ENCODE results near the gene CRYGB. TPM values are rescaled to one million over a fixed set of nuclear protein-coding genes. Genes with fewer than 3 reads are reported as not detected.

The CRYGB gene
- polyA plus RNA-seq, 3 donors: not detected

- no peaks in the 10 kb centered on the region for H3K36me3 ChIP-seq (replicated peaks in 1 of 2; ENCODE audit: control insufficient read depth in 1 of 2, insufficient read depth in 2 of 2, low read length in 2 of 2)
Observed at GRCh38 chr2:208183526-208183925, 37.6 kb upstream of the CRYGB start.

GRCh38 chr2:208182835-208183234 lies 36.9 kb upstream of the CRYGB start:
- H3K4me1 Mint-ChIP-seq: peaks cover 19% of the 10 kb centered on the region

More at GRCh38 chr2:208183526-208183925, 37.6 kb upstream of the CRYGB start:
- no peaks in the 10 kb centered on the region for H3K9me3 ChIP-seq (replicated peaks in 1 of 2; ENCODE audit: control insufficient read depth in 1 of 2, insufficient read depth in 1 of 2, low read length in 2 of 2)
- Mint-ChIP-seq H3K4me3 (peak overlapping the region in 1 of 2 donors; percentile 68), H3K27me3 (ENCODE audit: low read depth in 3 of 3) (peaks cover 0 to 3% (median 0%) of the 10 kb centered on the region in 3 donors), H3K27ac (peak overlapping the region in 1 of 7 donors; percentile 68), H3K9me3 (no peaks in the 10 kb centered on the region), H3K36me3 (no peaks in the 10 kb centered on the region), H3K4me1 (peaks cover 19% of the 10 kb centered on the region)
- no peaks in the 10 kb centered on the region for H3K27me3 ChIP-seq (ENCODE audit: control insufficient read depth in 2 of 2, insufficient read depth in 2 of 2, low read length in 2 of 2)
- peak overlapping the region; percentile 24 for H3K4me2 ChIP-seq (replicated peaks; ENCODE audit: extremely low read depth, low read length, poor library complexity, severe bottlenecking)
- no peak for TF ChIP-seq CTCF (IDR thresholded peaks at IDR 0.05)
- H3K79me2 ChIP-seq (ENCODE audit: insufficient read depth, low read length): no peaks in the 10 kb centered on the region
- H4K20me1 ChIP-seq (ENCODE audit: insufficient read depth, low read length): no peaks in the 10 kb centered on the region
- DNase-seq: peak in 2 of 3 donors; percentile 11 to 38
- H3K4me1 ChIP-seq (ENCODE audit: control insufficient read depth in 1 of 2, insufficient read depth in 2 of 2, low read length in 2 of 2): peaks cover 12 to 13% of the 10 kb centered on the region in 2 donors
- H3K27ac ChIP-seq (ENCODE audit: low read depth in 1 of 2, low read length in 2 of 2): no peak overlapping the region
- intact Hi-C loops (cut with micrococcal nuclease): no loop called here
- H3K9ac ChIP-seq (ENCODE audit: insufficient read depth, low read length, poor library complexity, severe bottlenecking): no peak overlapping the region
- peak overlapping the region in 1 of 3 experiments; percentile 26 for H3K4me3 ChIP-seq (replicated peaks in 1 of 3; ENCODE audit: low read depth in 2 of 3, low read length in 3 of 3)
- 80% methylated on average over 1 of the region's 7 CpGs for WGBS (ENCODE audit: insufficient coverage)
- H2AFZ ChIP-seq (ENCODE audit: insufficient read depth, low read depth, low read length, poor library complexity, severe bottlenecking): no peak overlapping the region

More at GRCh38 chr2:208182835-208183234, 36.9 kb upstream of the CRYGB start:
- no peak overlapping the region for H3K4me2 ChIP-seq (replicated peaks; ENCODE audit: extremely low read depth, low read length, poor library complexity, severe bottlenecking)
- intact Hi-C loops (cut with micrococcal nuclease): no loop called here
- no peaks in the 10 kb centered on the region for H3K79me2 ChIP-seq (ENCODE audit: insufficient read depth, low read length)
- H3K27ac ChIP-seq (ENCODE audit: low read depth in 1 of 2, low read length in 2 of 2): no peak overlapping the region
- no peak for DNase-seq
- H4K20me1 ChIP-seq (ENCODE audit: insufficient read depth, low read length): no peaks in the 10 kb centered on the region
- Mint-ChIP-seq H3K36me3 (no peaks in the 10 kb centered on the region), H3K9me3 (no peaks in the 10 kb centered on the region), H3K27me3 (ENCODE audit: low read depth in 3 of 3) (peaks cover 0 to 2% (median 0%) of the 10 kb centered on the region in 3 donors), H3K27ac (no peak overlapping the region), H3K4me3 (peak overlapping the region in 1 of 2 donors; percentile 27)
- H3K36me3 ChIP-seq (replicated peaks in 1 of 2; ENCODE audit: control insufficient read depth in 1 of 2, insufficient read depth in 2 of 2, low read length in 2 of 2): no peaks in the 10 kb centered on the region
- no peaks in the 10 kb centered on the region for H3K27me3 ChIP-seq (ENCODE audit: control insufficient read depth in 2 of 2, insufficient read depth in 2 of 2, low read length in 2 of 2)
- no peak overlapping the region for H3K9ac ChIP-seq (ENCODE audit: insufficient read depth, low read length, poor library complexity, severe bottlenecking)
- 100% methylated on average over 1 of the region's 3 CpGs for WGBS (ENCODE audit: insufficient coverage)
- H3K4me1 ChIP-seq (ENCODE audit: control insufficient read depth in 1 of 2, insufficient read depth in 2 of 2, low read length in 2 of 2): peaks cover 12 to 13% of the 10 kb centered on the region in 2 donors
- H2AFZ ChIP-seq (ENCODE audit: insufficient read depth, low read depth, low read length, poor library complexity, severe bottlenecking): no peak overlapping the region
- no peak for TF ChIP-seq CTCF (IDR thresholded peaks at IDR 0.05)
- no peak overlapping the region for H3K4me3 ChIP-seq (replicated peaks in 1 of 3; ENCODE audit: low read depth in 2 of 3, low read length in 3 of 3)
- no peaks in the 10 kb centered on the region for H3K9me3 ChIP-seq (replicated peaks in 1 of 2; ENCODE audit: control insufficient read depth in 1 of 2, insufficient read depth in 1 of 2, low read length in 2 of 2)

Measured in CD14-positive monocyte (primary cell).